ENCODE results near the gene DNAJC6. TPM values are rescaled to one million over a fixed set of nuclear protein-coding genes. Genes with fewer than 3 reads are reported as not detected.

DNAJC6 gene
- total RNA-seq, 1 experiment from 2014 or later = 15.6 TPM

GRCh38 chr1:65355031-65355712, 45.8 kb downstream of the DNAJC6 start:
- no peak overlapping the region for H3K27ac ChIP-seq
- H4K20me1 ChIP-seq (ENCODE audit: insufficient read depth) = no peaks in the 10 kb centered on the region
- no peaks in the 10 kb centered on the region for H3K9me3 ChIP-seq (ENCODE audit: insufficient read depth, low read depth)
- H3K27me3 ChIP-seq (ENCODE audit: insufficient read depth, low read depth) = no peaks in the 10 kb centered on the region
- CTCF ChIA-PET = no interaction called here
- no peaks in the 10 kb centered on the region for H3F3A ChIP-seq (ENCODE audit: insufficient read depth, low read depth)
- peaks cover 6% of the 10 kb centered on the region; the same call in 1 of the 2 replicates for H3K4me1 ChIP-seq (replicated peaks; ENCODE audit: insufficient read depth)
- POLR2A ChIA-PET (ENCODE audit: unreplicated experiment) = no interaction called here
- BruUV-seq (replicated peaks) = no TSS peak
- H3K4me3 ChIP-seq = no peak overlapping the region
- H3K79me2 ChIP-seq (ENCODE audit: low read depth) = no peaks in the 10 kb centered on the region
- intact Hi-C loops (cut with micrococcal nuclease; ENCODE audit: unreplicated experiment) = no loop called here
- H2AFZ ChIP-seq = no peak overlapping the region
- no peak overlapping the region for H3K4me2 ChIP-seq
- no peak for DNase-seq
- no peak for TF ChIP-seq CTCF (conservative IDR thresholded peaks at IDR 0.05)
- no peaks in the 10 kb centered on the region for H3K36me3 ChIP-seq (ENCODE audit: low read depth)
- H3K9me2 ChIP-seq (ENCODE audit: insufficient read depth) = no peaks in the 10 kb centered on the region

GRCh38 chr1:65357291-65357960, 48.1 kb downstream of the DNAJC6 start:
- Histone ChIP-seq H3K79me2 (ENCODE audit: low read depth) (no peaks in the 10 kb centered on the region), H4K20me1 (ENCODE audit: insufficient read depth) (no peaks in the 10 kb centered on the region), H3K9me2 (ENCODE audit: insufficient read depth) (no peaks in the 10 kb centered on the region), H3K27ac (no peak overlapping the region), H3K9me3 (ENCODE audit: insufficient read depth, low read depth) (no peaks in the 10 kb centered on the region), H3K4me2 (no peak overlapping the region), H3K4me3 (no peak overlapping the region), H2AFZ (no peak overlapping the region), H3K4me1 (replicated peaks; ENCODE audit: insufficient read depth) (peaks cover 7% of the 10 kb centered on the region; the same call in 1 of the 2 replicates), H3K27me3 (ENCODE audit: insufficient read depth, low read depth) (no peaks in the 10 kb centered on the region), H3F3A (ENCODE audit: insufficient read depth, low read depth) (no peaks in the 10 kb centered on the region), H3K36me3 (ENCODE audit: low read depth) (no peaks in the 10 kb centered on the region)
- intact Hi-C loops (cut with micrococcal nuclease; ENCODE audit: unreplicated experiment) = no loop called here
- no TSS peak for BruUV-seq (replicated peaks)
- no peak for DNase-seq
- TF ChIP-seq EZH2 (IDR thresholded peaks at IDR 0.05; ENCODE audit: low read depth) (no peak), CTCF (conservative IDR thresholded peaks at IDR 0.05) (no peak)
- ChIA-PET CTCF (no interaction called here), POLR2A (ENCODE audit: unreplicated experiment) (no interaction called here)

- CTCF ChIA-PET = no interaction called here
- H3K27me3 ChIP-seq (ENCODE audit: insufficient read depth, low read depth) = no peaks in the 10 kb centered on the region
- POLR2A ChIA-PET (ENCODE audit: unreplicated experiment) = interaction anchor here (0.5 kb wide), 1 partner anchor 50 kb away, joined by 9 read pairs; the partner anchor contains the start of gene DNAJC6
- no peak overlapping the region for H3K4me2 ChIP-seq
- no peak overlapping the region for H3K4me3 ChIP-seq
- H2AFZ ChIP-seq = no peak overlapping the region
- DNase-seq = peak in 1 of 2 experiments; percentile 47
- H3K36me3 ChIP-seq (ENCODE audit: low read depth) = no peaks in the 10 kb centered on the region
- BruUV-seq (replicated peaks) = no TSS peak
- H3K9me2 ChIP-seq (ENCODE audit: insufficient read depth) = no peaks in the 10 kb centered on the region
- H3K27ac ChIP-seq = no peak overlapping the region
- no peaks in the 10 kb centered on the region for H3K9me3 ChIP-seq (ENCODE audit: insufficient read depth, low read depth)
- H3F3A ChIP-seq (ENCODE audit: insufficient read depth, low read depth) = no peaks in the 10 kb centered on the region
- H3K79me2 ChIP-seq (ENCODE audit: low read depth) = no peaks in the 10 kb centered on the region
- H3K4me1 ChIP-seq (replicated peaks; ENCODE audit: insufficient read depth) = peaks cover 7% of the 10 kb centered on the region; the same call in 1 of the 2 replicates
- no peaks in the 10 kb centered on the region for H4K20me1 ChIP-seq (ENCODE audit: insufficient read depth)
- intact Hi-C loops (cut with micrococcal nuclease; ENCODE audit: unreplicated experiment) = no loop called here
- TF ChIP-seq EZH2 (IDR thresholded peaks at IDR 0.05; ENCODE audit: low read depth) (no peak), CTCF (conservative IDR thresholded peaks at IDR 0.05) (no peak)
These were observed 50.5 kb downstream of the DNAJC6 start for GRCh38 chr1:65359888-65360287.
